RPMI7951 (cell line): Measurements from ENCODE around the gene TTC24. TPM values are rescaled to one million over a fixed set of nuclear protein-coding genes. Genes with fewer than 3 reads are reported as not detected.

Experiments
- DNase-seq: peaks from one replicate; pipeline ENCODE4 v3.0.0-alpha.2; 2012; ENCODE audit warnings: low read depth
- total RNA-seq: library from RNA; depleted of rRNA; stranded (reverse); fragments of >200 nt; shearing (Covaris generic); gene quantifications from 2 replicates; pipeline ENCODE4 v1.2.3, GENCODE V29; 2014

Gene TTC24
- total RNA-seq, 1 experiment from 2014 or later: not detected

- no peak for DNase-seq
These were observed 24.6 kb upstream of the TTC24 start for GRCh38 chr1:156554971-156555370.

DNA sequence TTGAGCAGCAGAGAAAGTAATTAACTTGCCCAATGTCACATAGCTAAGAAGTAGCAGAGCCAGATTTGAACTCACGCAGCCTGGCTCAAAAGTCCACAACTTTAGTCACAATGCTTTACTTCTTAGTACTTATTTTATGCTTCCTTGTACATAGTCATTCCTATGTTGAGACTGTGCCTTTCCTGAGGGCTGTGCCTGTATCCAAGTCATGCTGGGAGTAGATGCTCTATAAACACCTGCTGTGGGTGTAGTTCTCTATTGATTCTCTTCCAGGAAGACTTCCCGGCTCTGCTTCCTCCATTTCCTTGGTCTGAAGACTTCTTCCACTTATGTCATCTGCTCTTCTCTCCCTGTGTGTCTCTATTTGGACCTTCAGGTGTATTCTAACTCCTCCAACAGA lies 23.8 kb upstream of the TTC24 start:
- no peak for DNase-seq

- DNase-seq: no peak
These were observed 23.2 kb upstream of the TTC24 start for GRCh38 chr1:156556354-156556753.

GRCh38 chr1:156559086-156559796 lies 20.3 kb upstream of the TTC24 start:
- no peak for DNase-seq

- DNase-seq: no peak
These were observed 19.6 kb upstream of the TTC24 start for GRCh38 chr1:156559797-156560385.

GRCh38 chr1:156560585-156561163 lies 18.8 kb upstream of the TTC24 start:
- DNase-seq: no peak

DNA sequence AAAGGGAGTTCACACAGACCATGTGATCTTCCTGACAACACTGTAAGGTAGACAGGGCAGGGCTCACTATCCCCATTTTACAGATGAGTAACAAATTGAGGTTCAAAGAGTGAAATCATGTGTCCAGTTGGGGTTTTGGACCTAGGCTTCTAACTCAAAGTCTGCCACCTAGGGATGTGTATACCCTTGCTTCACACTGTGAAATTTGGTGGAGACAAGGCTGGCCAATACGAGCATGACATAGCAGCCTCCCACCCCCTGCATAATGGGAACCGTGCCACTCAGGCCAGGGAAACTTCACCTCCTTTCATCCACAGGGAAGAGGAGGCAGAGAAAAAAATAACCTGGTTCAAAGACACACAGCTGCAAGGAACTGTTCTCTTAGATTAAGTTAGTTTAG lies 14.0 kb upstream of the TTC24 start:
- no peak for DNase-seq

GRCh38 chr1:156566436-156566835 lies 13.1 kb upstream of the TTC24 start:
- DNase-seq: no peak

DNA sequence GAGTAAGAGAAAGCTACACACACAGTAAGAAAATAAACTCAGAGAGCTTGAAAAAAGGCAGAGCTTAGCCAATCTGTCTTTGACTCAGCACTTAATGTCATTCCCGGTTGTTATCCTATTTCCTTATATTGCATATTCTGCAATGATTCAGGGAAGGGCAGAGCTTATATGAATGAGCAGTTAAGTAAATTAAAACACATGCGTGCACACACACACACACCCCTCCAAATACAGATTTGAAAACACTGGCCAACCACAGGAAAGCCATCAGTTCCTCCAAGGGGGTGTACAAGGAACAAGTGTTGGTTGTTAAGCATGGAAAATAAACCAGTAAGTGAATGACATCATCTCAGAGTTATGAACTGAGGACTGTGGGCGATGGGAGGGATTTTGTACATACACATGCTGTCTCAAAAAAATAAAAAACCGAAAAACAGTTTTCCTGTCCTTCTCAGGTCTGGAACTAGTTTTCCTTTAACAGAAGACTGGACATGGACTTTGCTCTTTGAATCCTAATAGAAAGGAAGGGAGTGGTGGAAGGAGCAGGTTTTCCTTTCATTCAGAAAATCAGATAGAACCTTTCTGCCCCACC lies 8.2 kb upstream of the TTC24 start:
- DNase-seq: peak; percentile 81

- DNase-seq: peak; percentile 77
These were observed 7.4 kb upstream of the TTC24 start, which contains the start of gene IQGAP3 for GRCh38 chr1:156571919-156572662. TSS of gene IQGAP3 (minus strand) at chr1:156572565. CDS start at chr1:156572529, 36 bp downstream.

DNA sequence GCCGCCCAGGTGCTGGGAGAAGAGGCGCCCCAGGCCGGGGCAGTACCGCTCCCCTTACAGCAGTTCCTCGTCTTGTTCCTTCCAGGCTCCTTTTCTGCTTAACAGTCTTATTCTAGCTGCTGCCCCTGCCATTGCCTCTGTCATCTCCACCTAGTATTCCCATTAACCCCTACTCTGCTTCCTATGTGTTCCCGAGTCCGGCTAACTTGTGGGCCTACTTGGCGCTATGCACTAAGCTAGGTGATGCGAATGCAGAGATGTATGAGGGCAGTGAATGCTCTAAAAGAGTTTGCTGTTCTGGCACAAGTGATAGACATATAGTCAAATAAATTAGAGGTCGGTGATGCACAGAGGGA lies 6.9 kb upstream of the TTC24 start:
- no peak for DNase-seq

DNA sequence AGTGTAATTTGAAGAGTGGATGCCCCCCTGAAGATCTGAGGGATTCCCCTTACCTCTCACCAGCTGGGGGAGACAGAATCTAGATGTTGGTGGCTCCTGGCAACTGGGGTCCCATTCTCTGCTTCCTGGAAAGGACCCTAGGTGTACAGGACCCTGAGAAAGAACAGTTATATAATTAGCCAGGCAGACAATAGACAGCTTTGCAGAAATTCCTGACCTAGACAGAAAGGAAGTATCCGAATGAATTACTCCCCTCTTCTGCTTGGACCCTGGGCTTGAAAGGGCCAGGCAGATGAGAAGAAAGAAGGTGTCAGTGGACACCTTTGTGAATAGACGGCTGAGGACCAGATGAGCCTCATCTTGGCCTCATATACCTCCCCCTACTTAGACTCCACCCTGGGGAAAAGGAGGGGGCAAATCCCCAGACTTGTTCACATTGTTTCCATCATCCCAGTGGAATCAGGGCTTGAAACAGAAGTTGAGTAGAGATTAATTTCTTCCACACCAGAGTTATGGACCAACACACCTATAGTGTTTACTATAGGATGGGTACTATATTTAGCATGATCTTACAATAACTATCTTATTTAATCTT lies 5.4 kb upstream of the TTC24 start:
- DNase-seq: no peak

GRCh38 chr1:156577550-156577949 lies 2.0 kb upstream of the TTC24 start:
- DNase-seq: no peak

GRCh38 chr1:156578055-156578454 lies 1.5 kb upstream of the TTC24 start:
- no peak for DNase-seq

DNA sequence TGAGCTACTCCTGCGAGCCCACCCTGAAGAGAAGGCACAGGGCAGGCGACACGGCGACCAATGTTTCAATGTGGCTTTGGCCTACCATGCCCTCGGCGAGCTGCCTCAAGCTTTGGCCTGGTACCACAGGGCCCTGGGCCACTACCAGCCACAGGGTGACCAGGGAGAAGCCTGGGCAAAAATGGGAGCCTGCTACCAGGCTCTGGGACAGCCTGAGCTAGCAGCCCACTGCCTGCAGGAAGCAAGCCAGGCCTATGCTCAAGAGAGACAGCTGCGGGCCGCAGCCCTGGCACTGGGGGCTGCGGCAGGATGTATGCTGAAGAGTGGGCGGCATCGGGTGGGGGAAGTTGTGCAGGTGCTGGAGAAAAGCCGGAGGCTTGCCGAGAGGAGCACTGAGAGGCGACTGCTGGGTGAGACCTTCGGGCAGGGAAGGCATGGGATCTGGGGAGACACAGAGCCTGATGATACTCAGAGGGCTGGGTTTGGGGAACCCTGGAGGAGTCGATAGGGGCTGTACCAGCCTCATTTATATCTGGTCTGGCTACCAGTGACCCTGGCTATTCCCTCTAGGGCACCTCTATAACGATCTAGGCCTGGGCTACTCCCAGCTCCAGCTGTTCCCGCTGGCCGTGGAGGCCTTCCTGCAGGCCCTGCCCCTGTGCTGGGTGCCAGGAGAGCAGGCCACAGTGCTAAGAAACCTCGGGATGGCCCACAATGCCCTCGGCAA lies 2.3 kb downstream of the TTC24 start:
- no peak for DNase-seq

DNA sequence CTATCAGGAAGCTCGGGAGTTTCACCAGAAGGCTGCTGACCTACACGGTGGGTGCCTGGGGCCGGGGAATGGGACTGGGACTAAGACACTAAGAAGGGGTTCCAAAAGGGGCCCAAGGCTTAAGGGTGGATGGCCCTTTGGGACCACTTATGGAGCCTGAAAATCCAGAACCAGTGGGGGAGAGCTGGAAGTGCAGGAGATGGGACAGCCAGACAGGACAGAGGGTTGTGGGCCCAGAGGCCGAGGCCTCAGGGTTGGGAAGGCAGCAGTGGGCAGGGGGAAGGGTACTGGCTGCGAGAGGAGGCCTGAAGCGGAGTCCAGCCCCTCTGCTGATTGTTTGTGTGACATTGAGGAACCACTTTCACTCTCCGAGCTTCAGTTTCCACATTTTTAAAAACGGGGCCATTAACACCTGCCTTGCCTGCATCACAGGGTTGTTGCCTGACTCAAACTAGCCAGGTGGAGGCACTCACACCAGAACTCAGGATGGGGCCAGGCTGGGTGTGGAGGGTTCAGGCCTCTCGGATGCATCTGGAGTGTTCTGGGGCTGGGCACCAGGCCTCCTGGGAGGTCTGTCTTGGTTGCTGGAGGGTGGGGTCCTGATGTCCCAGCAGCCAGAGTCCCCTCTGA lies 3.0 kb downstream of the TTC24 start:
- no peak for DNase-seq

DNA sequence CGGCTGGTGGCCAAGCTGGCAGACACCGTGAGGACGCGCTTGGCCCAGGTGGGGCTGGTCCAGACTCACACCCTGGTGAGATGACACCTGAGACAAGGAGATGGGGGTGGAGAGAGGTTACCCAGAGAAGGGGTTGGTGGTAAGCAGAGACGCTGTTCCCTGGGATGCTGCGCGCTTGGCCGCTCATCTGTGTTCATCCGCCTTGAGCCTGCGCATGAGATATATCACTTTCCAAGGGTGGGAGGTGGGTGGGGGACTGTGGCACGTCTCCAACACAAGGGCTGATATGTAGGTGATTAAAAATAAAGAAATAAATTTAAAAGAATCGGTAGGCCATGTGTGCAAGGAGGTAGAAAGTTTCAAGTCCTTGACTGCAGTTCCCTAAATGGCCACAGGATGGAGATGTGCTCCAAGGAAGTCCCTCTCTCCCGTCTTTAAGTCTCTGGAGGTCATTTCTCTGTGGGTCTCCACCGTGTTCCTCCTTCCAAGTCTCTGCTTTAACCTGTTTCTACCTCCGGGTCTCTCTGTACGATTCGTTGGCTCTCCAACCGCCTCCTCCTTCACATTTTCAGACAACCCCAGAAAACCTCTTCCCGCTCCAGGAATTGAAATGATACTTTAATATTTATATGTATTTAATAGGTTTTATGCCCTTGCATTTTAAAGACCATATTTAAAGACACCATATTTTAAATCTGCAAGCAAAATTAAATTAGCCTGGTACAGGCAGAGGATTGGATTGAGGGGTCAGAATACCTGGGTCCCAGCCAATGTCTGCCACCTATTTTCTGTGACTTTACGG lies 4.5 kb downstream of the TTC24 start:
- DNase-seq: peak; percentile 70

DNA sequence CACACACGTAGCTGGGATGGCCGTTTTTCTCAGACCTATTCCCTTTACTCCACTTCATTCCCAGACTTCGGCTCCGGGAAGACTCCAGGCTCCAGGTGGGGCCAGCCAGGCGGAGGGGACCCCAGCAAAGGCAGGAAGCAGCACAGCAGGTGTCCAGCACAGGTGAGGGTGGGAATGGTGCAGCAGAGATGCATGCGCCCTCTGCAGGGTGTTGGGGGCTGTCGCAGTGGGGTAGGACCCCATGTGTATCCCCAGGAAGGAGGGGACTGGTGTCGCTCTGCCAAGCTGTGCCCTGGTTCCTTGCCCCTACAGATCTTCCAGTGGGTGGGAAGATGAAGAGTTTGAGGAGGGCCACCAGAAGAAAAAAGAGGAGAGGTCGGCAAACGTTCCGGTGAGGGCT lies 5.3 kb downstream of the TTC24 start:
- no peak for DNase-seq

DNA sequence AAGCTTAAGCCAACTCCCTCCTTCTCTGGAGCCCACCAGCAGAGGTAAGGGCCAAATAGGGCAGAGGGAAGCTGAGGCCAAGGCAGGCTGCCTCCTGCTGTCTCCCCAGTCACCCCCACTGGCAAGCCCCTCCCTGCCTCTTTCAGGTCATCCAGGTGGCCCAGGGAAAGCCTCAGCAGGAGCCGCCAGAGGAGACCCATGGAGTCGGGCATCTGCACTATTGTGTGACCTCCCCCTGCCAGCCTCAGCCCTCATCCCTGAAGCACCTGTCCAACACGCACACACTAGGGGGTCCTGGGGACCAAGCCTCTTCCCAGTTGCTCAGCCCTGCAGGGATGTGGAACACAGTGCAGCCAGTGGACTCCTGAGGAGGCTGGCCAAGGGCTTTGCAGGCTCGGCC lies 6.8 kb downstream of the TTC24 start:
- no peak for DNase-seq
